ENCODE results near the gene WDR5.

- TF ChIP-seq YY1 (IDR thresholded peaks at IDR 0.05; ENCODE audit: low read depth, low read length) (no peak), BHLHE40 (IDR thresholded peaks at IDR 0.05; ENCODE audit: borderline replicate concordance in 1 of 2, low read depth in 2 of 2, low read length in 1 of 2) (no peak), YBX1 (IDR thresholded peaks at IDR 0.05) (no peak), POLR2AphosphoS5 (IDR thresholded peaks at IDR 0.05; ENCODE audit: low read length) (no peak), CTCF (IDR thresholded peaks at IDR 0.05 in 2 of 3, conservative IDR thresholded peaks at IDR 0.05 in 1 of 3; ENCODE audit: control insufficient read depth in 2 of 3, extremely low read depth in 1 of 3, insufficient read depth in 1 of 3, low read depth in 3 of 3, low read length in 3 of 3) (no peak)
Measured at GRCh38 chr9:134198791-134199190, 62.9 kb downstream of the WDR5 start.

Data from GM12878 (cell line).